H1 (cell line): ENCODE data around the gene STAT5A.

Experiments used
- ASH2L ChIP-seq: fragments of 200-600, 300-600 bp; sonication (generic); IDR thresholded peaks from one replicate; pipeline ENCODE4 v1.7.1; 2017; ENCODE audit warnings: low read length
- CREB1 ChIP-seq: IDR thresholded peaks from 2 replicates; pipeline ENCODE4 v1.6.1; 2012; ENCODE audit warnings: inconsistent platforms
- JUN ChIP-seq: IDR thresholded peaks from 2 replicates; pipeline ENCODE4 v1.6.1; 2011; ENCODE audit warnings: low read depth, mild to moderate bottlenecking, improper control_type of control experiment, low read length
- KDM1A ChIP-seq: fragments of 200-600, 300-600 bp; sonication (generic); IDR thresholded peaks from 2 replicates; pipeline ENCODE4 v1.7.1; 2016; ENCODE audit warnings: mild to moderate bottlenecking, low read length, borderline replicate concordance
- POLR2A ChIP-seq, 2 experiments: IDR thresholded peaks; 1 replicate in 1 of 2; 2 replicates in 1 of 2; pipeline ENCODE4 v1.6.1; 2011; ENCODE audit warnings: low read depth in 2 of 2, low read length in 2 of 2, mild to moderate bottlenecking in 2 of 2; ENCODE audit errors: control extremely low read depth in 1 of 2
- RAD21 ChIP-seq, 2 experiments: IDR thresholded peaks in 1 of 2; conservative IDR thresholded peaks in 1 of 2; 2 replicates each; pipeline ENCODE4 v1.6.1; 2011; ENCODE audit warnings: low read depth in 2 of 2, low read length in 2 of 2, improper control_type of control experiment in 1 of 2, inconsistent platforms in 1 of 2, mild to moderate bottlenecking in 1 of 2, moderate library complexity in 1 of 2
- RFX5 ChIP-seq: IDR thresholded peaks from 2 replicates; pipeline ENCODE4 v1.6.1; 2011; ENCODE audit warnings: low read depth, low read length, improper control_type of control experiment, borderline replicate concordance
- SIN3A ChIP-seq, 2 experiments: IDR thresholded peaks in 1 of 2; conservative IDR thresholded peaks in 1 of 2; 2 replicates each; pipeline ENCODE4 v1.6.1; 2011 to 2012; ENCODE audit warnings: low read length in 2 of 2, improper control_type of control experiment in 1 of 2, low read depth in 1 of 2, mild to moderate bottlenecking in 1 of 2
- SP1 ChIP-seq: IDR thresholded peaks from 2 replicates; pipeline ENCODE4 v1.6.1; 2011; ENCODE audit warnings: low read depth, low read length
- SRF ChIP-seq: IDR thresholded peaks from 2 replicates; pipeline ENCODE4 v1.6.1; 2011; ENCODE audit warnings: mild to moderate bottlenecking, low read depth, low read length, moderate library complexity
- TCF12 ChIP-seq: IDR thresholded peaks from 2 replicates; pipeline ENCODE4 v1.6.1; 2011; ENCODE audit warnings: low read depth, mild to moderate bottlenecking, low read length
- TF ChIP-seq, protein P1 (sequence below), 3 experiments: IDR thresholded peaks; 1 replicate in 2 of 3; 2 replicates in 1 of 3; pipeline versions ENCODE4 v1.5.1 to v1.6.1; 2011; ENCODE audit warnings: low read length in 3 of 3, mild to moderate bottlenecking in 3 of 3, inconsistent platforms in 2 of 3, low read depth in 1 of 3, moderate library complexity in 1 of 3; ENCODE audit not compliant: insufficient read depth in 1 of 3; ENCODE audit errors: control extremely low read depth in 1 of 3

DNA sequence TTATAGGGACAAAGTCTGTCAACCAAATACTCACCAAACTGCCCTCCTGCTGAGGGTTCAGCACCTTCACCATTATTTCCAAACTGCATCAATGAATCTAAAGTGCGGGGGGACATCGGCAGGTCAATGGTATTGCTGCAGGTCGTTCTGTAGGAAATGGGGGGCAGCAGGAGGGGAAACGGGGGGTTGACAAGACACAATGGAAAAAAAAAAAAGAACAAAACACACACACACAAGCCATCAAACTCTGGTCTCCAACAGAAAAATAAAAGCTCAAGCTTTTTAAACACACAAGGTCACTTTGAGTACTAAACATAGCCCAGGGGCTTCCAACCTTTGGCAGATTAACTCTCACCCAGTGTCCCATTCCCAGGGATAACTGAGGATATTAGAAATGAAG lies 28.5 kb downstream of the STAT5A start:
- TF ChIP-seq, protein P1, sequence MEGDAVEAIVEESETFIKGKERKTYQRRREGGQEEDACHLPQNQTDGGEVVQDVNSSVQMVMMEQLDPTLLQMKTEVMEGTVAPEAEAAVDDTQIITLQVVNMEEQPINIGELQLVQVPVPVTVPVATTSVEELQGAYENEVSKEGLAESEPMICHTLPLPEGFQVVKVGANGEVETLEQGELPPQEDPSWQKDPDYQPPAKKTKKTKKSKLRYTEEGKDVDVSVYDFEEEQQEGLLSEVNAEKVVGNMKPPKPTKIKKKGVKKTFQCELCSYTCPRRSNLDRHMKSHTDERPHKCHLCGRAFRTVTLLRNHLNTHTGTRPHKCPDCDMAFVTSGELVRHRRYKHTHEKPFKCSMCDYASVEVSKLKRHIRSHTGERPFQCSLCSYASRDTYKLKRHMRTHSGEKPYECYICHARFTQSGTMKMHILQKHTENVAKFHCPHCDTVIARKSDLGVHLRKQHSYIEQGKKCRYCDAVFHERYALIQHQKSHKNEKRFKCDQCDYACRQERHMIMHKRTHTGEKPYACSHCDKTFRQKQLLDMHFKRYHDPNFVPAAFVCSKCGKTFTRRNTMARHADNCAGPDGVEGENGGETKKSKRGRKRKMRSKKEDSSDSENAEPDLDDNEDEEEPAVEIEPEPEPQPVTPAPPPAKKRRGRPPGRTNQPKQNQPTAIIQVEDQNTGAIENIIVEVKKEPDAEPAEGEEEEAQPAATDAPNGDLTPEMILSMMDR (IDR thresholded peaks at IDR 0.05; ENCODE audit: control extremely low read depth in 1 of 3, insufficient read depth in 1 of 3, low read depth in 1 of 3, low read length in 3 of 3), result no peak
- TF ChIP-seq POLR2A (IDR thresholded peaks at IDR 0.05; ENCODE audit: control extremely low read depth in 1 of 2, low read depth in 2 of 2, low read length in 2 of 2) (no peak), ASH2L (no peak), JUN (no peak), CREB1 (no peak), KDM1A (no peak), SRF (no peak), RFX5 (no peak), SIN3A (conservative IDR thresholded peaks at IDR 0.05 in 1 of 2, IDR thresholded peaks at IDR 0.05 in 1 of 2; ENCODE audit: low read depth in 1 of 2, low read length in 2 of 2) (no peak), TCF12 (no peak), SP1 (no peak), RAD21 (IDR thresholded peaks at IDR 0.05 in 1 of 2, conservative IDR thresholded peaks at IDR 0.05 in 1 of 2; ENCODE audit: low read depth in 2 of 2, low read length in 2 of 2) (no peak)
